ENCODE data around the gene KRTDAP. TPM values are rescaled to one million over a fixed set of nuclear protein-coding genes. Genes with fewer than 3 reads are reported as not detected.

Gene KRTDAP, protein sequence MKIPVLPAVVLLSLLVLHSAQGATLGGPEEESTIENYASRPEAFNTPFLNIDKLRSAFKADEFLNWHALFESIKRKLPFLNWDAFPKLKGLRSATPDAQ
- total RNA-seq (2022; extraction: Qiagen RNA extraction): not detected in 5 replicates

DNA sequence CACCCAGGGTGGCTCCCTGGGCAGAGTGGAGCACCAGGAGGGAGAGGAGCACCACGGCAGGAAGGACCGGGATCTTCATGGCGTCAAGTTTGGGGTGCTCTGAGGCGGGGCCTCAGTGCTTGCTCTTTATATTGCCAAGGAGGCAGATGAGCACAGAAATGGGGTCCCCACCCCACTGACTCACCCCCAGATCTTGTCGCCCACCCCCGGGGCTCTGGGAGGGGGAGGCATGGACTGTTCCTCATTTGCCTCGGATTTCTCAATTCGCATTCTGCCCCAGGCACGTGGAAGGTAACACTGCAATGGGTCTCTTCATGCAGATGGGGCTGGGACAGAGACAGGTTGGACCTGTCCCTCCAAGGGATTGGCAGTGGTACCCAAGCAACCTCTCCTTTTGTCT, at the start of gene KRTDAP:
Gene KRTDAP, minus strand, starts transcription at position 101 of the 400 bp plus-strand sequence. Its CDS starts 22 bp downstream, at position 79.

DNA sequence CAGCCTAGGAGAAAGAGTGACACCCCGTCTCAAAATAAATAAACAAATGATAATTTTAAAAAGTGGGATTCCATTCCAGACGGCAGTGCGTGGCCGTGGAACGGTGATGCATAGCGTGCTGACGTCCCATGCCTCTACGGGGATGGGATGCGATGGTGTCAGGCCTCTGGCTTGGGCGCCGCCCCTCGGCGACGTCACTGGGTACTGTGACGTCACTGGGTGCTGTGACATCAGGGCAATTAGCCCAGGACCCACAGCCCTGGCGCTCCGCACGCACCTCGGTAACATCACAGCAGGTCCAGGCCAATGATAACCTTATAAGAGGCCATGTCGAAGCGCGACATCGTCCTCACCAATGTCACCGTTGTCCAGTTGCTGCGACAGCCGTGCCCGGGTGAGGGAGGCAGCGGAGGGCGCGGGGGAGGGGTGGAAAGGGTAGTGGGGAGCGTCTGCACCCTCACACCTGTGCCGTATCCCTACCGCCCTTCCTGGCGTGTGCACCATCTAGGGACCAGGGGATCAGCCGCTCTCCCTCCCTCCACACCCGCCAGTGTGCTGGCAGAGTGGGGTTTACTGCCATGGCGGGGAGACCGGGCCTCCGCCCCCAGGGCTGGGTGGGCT, 43.0 kb upstream of the KRTDAP start, which contains the start of gene GAPDHS:
Gene GAPDHS, plus strand, starts transcription at position 256 of the 621 bp plus-strand sequence. Its CDS starts 72 bp downstream, at position 328.

DNA sequence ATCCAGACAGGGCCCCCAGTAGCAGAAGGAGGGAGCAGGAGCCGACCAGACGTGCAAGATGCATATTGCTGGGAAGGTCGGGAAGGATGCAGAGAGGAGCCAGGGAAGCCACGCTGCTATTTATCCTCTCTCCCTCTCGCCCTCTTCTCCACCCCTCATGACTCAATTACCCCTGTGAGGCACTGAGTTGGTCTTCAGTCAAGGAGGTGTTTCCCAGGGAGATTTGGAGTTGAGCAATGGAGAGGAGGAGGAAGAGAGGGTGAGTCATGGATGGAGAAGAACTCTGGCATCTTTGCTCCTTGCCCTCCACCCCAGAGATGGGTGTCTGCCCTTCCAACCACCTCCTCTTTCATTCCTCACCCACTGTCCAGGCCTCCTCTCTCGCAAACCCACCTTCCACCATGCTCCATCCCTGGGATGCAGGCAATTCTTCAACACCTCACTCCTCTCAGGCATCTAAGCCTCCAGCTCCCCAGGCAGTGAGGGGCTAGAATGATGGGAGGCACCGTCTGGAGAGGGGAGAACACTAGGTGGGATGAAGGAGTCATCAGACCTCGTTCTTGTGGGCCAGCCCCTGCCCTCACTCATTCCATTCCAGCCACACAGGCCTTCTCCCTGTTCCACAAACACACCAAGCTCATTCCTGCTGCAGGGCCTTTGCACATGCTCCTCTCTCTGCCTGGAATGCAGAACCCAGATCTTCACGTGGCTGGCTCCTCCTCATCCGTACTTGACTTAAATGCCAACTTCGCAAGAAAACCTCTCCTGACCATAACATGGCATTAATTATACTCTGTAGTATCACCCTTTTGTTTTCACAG, 38.2 kb upstream of the KRTDAP start, which contains the start of gene SBSN:
Gene SBSN, minus strand, starts transcription at position 94 of the 821 bp plus-strand sequence. Its CDS starts 30 bp downstream, at position 64.

DNA sequence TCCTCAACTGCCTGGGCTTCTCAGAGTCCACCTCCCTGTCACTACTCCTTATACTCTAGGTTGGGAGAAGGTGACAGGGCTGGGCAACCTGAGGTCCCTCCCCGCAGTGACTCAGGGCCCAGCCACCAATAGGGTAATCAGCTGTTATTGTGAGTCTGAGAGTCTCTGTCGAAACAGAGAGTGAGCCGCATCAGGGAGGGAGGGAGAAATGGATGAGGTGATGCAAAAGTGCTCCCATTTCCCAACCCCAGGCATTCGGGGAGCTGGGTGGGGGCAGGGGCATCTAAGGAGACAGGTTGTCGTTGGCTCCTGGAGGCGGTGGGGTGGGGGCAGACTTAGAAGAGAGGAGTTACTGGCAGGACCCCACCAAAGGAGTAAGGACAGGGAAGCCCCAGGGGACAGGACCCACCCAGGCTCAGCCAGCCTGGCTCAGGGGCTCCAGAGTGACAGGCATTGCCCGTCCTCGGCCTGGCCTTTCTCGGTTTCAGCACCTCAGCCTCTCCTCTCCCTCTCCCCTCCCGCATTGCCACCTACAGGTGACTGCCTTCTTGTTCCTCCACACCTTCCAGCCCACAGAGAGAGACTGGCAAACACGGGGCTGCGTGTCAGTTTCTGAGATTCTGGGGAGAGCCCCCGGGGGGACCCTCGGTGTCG, 23.5 kb upstream of the KRTDAP start, which contains the start of gene DMKN:
Gene DMKN, minus strand, starts transcription at position 22 of the 654 bp plus-strand sequence. CDS start 174 bp downstream, outside the sequence.

DNA sequence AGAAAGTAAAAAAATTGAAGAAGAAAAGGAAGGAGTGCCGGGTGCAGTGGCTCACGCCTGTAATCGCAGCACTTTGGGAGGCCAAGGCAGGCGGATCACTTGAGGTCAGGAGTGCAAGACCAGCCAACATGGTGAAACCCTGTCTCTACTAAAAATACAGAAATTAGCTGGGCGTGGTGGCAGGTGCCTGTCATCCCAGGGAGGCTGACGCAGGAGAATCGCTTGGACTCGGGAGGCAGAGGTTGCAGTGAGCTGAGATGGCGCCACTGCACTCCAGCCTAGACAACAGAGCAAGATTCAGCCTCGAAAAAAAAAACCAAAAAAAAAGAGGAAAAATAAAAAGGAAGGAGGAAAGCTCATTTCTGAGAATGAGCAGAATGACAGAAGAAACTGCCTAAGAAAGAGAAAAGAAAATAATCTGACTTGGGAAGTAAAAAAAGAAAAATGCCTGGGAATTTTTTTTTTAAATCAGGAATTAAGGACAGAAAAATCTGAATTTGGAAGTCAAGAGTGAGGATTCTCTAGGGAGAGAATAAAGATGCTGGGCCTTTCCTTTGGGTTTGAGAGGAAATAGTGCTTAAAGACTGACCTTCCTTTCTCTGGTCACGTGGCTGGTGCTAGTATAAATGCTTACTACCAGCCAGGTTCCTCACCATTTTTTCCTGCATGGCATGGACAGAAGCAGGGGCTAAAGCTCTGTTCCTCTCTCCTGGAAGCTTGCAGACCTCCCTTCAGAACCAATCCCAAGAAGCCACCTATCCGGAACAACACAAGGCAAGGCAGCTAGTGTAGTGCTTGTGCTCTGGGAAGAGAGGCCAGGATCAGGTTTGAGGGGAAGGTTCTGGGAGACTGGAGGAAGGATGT, 42.4 kb downstream of the KRTDAP start, which contains the start of gene FFAR2:
Gene FFAR2, plus strand, starts transcription at position 652 of the 864 bp plus-strand sequence. CDS start 1,458 bp downstream, outside the sequence.

Other genes starting within 250 kb of the KRTDAP start
- 7.1 to 11.5 TPM (median 10.2 TPM) in 5 replicates for gene LSR, start 241.5 kb downstream of the KRTDAP start, total RNA-seq (2022; extraction: Qiagen RNA extraction)
- 112 to 163 TPM (median 159 TPM) in 5 replicates for gene USF2, start 221.5 kb downstream of the KRTDAP start, total RNA-seq (2022; extraction: Qiagen RNA extraction)
- gene HAMP, start 207.9 kb downstream of the KRTDAP start, total RNA-seq (2022; extraction: Qiagen RNA extraction): 0.24 TPM in 1 of 5 replicates, not detected in the others
- 0.12 TPM in 1 of 5 replicates, not detected in the others for gene MAG, start 198.3 kb downstream of the KRTDAP start, total RNA-seq (2022; extraction: Qiagen RNA extraction)
- 0.92 to 1.4 TPM (median 0.99 TPM) in 5 replicates for gene CD22, start 161.3 kb downstream of the KRTDAP start, total RNA-seq (2022; extraction: Qiagen RNA extraction)
- 0.05 TPM in 1 of 5 replicates, not detected in the others for gene FFAR1, start 142.6 kb downstream of the KRTDAP start, total RNA-seq (2022; extraction: Qiagen RNA extraction)
- gene FFAR3, start 132.0 kb downstream of the KRTDAP start, total RNA-seq (2022; extraction: Qiagen RNA extraction): not detected in 5 replicates
- not detected in 5 replicates for gene GPR42, start 119.4 kb downstream of the KRTDAP start, total RNA-seq (2022; extraction: Qiagen RNA extraction)
- 0.03 TPM in 1 of 5 replicates, not detected in the others for gene FFAR2, start 42.2 kb downstream of the KRTDAP start, total RNA-seq (2022; extraction: Qiagen RNA extraction)
- gene DMKN, start 23.2 kb upstream of the KRTDAP start, total RNA-seq (2022; extraction: Qiagen RNA extraction): 34.1 to 42.4 TPM (median 35.8 TPM) in 5 replicates
- 2.5 to 3.1 TPM (median 3.0 TPM) in 5 replicates for gene SBSN, start 37.8 kb upstream of the KRTDAP start, total RNA-seq (2022; extraction: Qiagen RNA extraction)
- gene GAPDHS, start 43.0 kb upstream of the KRTDAP start, total RNA-seq (2022; extraction: Qiagen RNA extraction): not detected in 5 replicates
- 350 to 462 TPM (median 443 TPM) in 5 replicates for gene TMEM147, start 55.2 kb upstream of the KRTDAP start, total RNA-seq (2022; extraction: Qiagen RNA extraction)
- not detected in 5 replicates for gene ATP4A, start 73.2 kb upstream of the KRTDAP start, total RNA-seq (2022; extraction: Qiagen RNA extraction)
- not detected in 5 replicates for gene PMIS2, start 95.7 kb upstream of the KRTDAP start, total RNA-seq (2022; extraction: Qiagen RNA extraction)
- gene HAUS5, start 122.3 kb upstream of the KRTDAP start, total RNA-seq (2022; extraction: Qiagen RNA extraction): 12.1 to 18.6 TPM (median 17.4 TPM) in 5 replicates
- 144 to 216 TPM (median 212 TPM) in 5 replicates for gene RBM42, start 138.6 kb upstream of the KRTDAP start, total RNA-seq (2022; extraction: Qiagen RNA extraction)
- 1.6 to 3.1 TPM (median 2.4 TPM) in 5 replicates for gene ETV2, start 151.3 kb upstream of the KRTDAP start, total RNA-seq (2022; extraction: Qiagen RNA extraction)
- gene COX6B1, start 157.9 kb upstream of the KRTDAP start, total RNA-seq (2022; extraction: Qiagen RNA extraction): 1,293 to 1,487 TPM (median 1,363 TPM) in 5 replicates
- 0.51 to 1.1 TPM (median 0.91 TPM) in 5 replicates for gene UPK1A, start 176.1 kb upstream of the KRTDAP start, total RNA-seq (2022; extraction: Qiagen RNA extraction)
- gene ZBTB32, start 214.1 kb upstream of the KRTDAP start, total RNA-seq (2022; extraction: Qiagen RNA extraction): 0.03 TPM in 1 of 5 replicates, not detected in the others
- gene KMT2B, start 227.5 kb upstream of the KRTDAP start, total RNA-seq (2022; extraction: Qiagen RNA extraction): 47.4 to 63.8 TPM (median 61.5 TPM) in 5 replicates